Measurements from ENCODE around the gene PUS10. TPM values are rescaled to one million over a fixed set of nuclear protein-coding genes. Genes with fewer than 3 reads are reported as not detected.
"Not testable (repeated sequence)": the region's sequence is repeated elsewhere in the genome, so short reads cannot be mapped to it uniquely, and the experiment has no call there.

Gene PUS10
- total RNA-seq, result 6.3 and 6.7 TPM in 2 replicates

DNA sequence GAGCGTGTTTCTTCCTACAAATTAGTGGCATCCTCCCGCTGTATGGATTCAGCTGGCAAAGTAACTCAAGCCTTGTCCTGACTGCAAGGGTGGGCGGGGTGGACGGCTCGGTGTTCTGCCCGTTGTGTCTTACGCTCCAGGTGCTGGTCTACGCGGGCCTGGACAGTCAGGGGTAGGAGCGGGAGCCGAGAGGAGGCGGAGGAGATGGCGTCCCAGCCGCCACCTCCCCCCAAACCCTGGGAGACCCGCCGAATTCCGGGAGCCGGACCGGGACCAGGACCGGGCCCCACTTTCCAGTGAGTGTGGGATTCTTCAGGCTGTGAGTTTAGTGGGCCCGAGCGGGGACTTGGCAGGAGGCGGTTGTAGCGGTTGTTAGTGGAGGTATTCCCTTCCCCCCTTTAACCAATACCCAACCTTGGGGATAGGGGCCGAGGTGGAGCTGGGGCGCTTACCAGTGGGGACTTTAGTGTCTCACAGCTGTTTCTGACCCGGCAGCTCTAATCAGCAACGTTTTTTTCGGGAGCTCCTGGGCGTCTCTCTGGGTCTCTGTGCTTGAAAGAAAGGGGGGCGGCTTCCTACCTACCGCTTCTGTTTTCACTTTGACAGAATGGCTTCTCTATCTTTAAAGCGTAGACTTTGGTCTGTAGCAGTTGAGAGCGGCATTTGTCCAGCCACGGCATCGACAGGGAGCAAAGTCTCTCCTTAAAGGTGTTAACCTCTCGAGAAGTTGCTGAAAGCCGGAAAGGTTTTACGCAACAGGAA lies at the start of gene PUS10, which contains the start of gene PEX13:
PUS10 (minus strand) TSS at position 700 of the 762 bp plus-strand sequence. CDS start 6,365 bp downstream, outside the sequence.
PEX13 (plus strand) TSS at position 165 of the 762 bp plus-strand sequence; CDS start at position 205, 40 bp downstream.
- peak; percentile 75 to 81 for DNase-seq (ENCODE audit: low read depth in 2 of 2)

GRCh38 chr2:61065714-61066709 lies 48.0 kb upstream of the PUS10 start, which contains the start of gene SANBR:
Gene SANBR, plus strand, starts transcription at chr2:61065871. Its CDS starts 4,480 bp downstream, at chr2:61070351.
- DNase-seq (ENCODE audit: low read depth in 2 of 2), result peak; percentile 85 to 88

GRCh38 chr2:61059382-61059781 lies 41.3 kb upstream of the PUS10 start:
- DNase-seq (ENCODE audit: low read depth in 2 of 2), result no peak

GRCh38 chr2:61057562-61057961 lies 39.5 kb upstream of the PUS10 start:
- DNase-seq (ENCODE audit: low read depth in 2 of 2), result no peak

GRCh38 chr2:61055557-61055956 lies 37.5 kb upstream of the PUS10 start:
- peak in 1 of 2 donors; percentile 7 for DNase-seq (ENCODE audit: low read depth in 2 of 2)

DNA sequence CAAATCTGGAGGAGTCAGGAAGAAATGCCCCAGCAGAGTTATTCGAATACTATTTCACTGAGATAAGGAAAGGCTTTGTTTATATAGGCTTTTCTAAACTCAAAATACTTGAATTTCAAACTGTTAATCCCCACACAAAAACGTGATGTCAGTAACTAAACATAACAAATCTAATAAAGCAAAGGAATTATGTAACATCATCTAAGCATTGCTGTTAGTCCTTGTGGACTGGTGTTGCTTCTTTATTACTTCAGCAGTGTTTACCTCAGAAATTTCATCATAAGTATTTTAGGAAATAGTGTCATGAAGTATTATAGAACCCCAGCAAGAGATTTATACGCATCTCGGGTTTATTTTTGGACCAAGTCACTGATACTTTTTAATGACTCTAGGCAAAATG lies 27.9 kb upstream of the PUS10 start:
- DNase-seq (ENCODE audit: low read depth in 2 of 2), result no peak

- peak in 1 of 2 donors; percentile 8 for DNase-seq (ENCODE audit: low read depth in 2 of 2)
These were observed 27.2 kb upstream of the PUS10 start for GRCh38 chr2:61045226-61045625.

- peak in 1 of 2 donors; percentile 56 for DNase-seq (ENCODE audit: low read depth in 2 of 2)
These were observed 26.6 kb upstream of the PUS10 start for GRCh38 chr2:61044636-61045035.

GRCh38 chr2:61042807-61043206 lies 24.8 kb upstream of the PUS10 start:
- DNase-seq (ENCODE audit: low read depth in 2 of 2), result no peak

DNA sequence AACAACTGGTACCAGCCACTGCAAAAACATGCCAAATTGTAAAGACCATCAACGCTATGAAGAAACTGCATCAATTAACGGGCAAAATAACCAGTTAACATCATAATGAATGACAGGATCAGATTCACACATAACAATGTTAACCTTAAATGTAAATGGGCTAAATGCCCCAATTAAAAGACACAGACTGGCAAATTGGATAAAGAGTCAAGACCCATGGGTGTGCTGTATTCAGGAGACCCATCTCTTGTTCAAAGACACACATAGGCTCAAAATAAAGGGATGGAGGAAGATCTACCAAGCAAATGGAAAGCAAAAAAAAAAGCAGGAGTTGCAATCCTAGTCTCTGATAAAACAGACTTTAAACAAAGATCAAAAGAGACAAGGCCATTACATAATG lies 18.6 kb upstream of the PUS10 start:
- DNase-seq (ENCODE audit: low read depth in 2 of 2), result not testable (repeated sequence)

DNA sequence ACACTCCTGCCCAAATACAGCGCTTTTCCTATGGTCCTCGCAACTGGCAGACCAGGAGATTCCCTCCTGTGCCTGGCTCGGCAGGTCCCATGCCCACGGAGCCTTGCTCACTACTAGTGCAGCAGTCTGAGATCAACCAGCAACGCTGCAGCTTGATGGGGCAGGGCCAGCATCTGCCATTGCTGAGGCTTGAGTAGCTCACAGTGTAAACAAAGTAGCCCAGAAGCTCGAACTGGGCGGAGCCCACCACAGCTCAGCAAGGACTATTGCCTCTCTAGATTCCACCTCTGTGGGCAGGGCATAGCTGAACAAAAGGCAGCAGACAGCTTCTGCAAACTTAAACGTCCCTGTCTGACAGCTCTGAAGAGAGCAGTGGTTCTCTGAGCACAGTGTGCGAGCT lies 16.5 kb upstream of the PUS10 start:
- DNase-seq (ENCODE audit: low read depth in 2 of 2), result not testable (repeated sequence)

GRCh38 chr2:61029533-61029932 lies 11.5 kb upstream of the PUS10 start:
- DNase-seq (ENCODE audit: low read depth in 2 of 2), result no peak

DNA sequence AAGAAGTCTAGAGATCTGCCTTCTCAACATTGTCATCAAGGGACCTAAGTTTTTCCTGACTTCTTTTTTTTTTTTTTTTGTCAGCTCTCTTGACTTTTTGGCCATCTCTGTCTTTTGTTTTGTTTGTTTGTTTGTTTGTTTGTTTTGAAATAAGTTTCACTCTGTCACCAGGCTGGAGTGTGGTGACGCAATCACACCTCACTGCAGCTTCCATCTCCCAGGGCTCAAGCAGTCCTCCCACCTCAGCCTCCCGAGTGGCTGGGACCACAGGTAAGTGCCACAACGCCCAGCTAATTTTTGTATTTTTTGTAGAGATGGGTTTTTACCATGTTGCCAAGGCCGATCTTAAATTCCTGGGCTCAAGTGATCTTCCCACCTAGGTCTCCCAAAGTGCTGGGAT lies 5.6 kb upstream of the PUS10 start:
- no peak for DNase-seq (ENCODE audit: low read depth in 2 of 2)

DNA sequence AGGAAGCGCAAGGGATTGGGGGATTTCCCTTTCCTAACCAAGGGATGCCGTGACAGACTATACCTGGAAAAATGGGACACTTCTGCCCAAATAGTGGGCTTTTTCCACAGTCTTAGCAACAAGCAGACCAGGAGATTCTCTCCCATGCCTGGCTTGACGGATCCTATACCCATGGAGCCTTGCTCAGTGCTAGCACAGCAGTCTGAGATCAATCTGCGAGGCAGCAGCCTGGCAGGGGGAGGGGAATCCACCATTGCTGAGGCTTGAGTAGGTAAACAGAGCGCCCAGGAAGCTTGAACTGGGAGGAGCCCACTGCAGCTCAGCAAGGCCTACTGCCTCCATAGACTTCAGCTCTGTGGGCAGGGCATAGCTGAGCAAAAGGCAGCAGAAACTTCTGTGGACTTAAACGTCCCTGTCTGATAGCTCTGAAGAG lies 3.2 kb upstream of the PUS10 start:
- DNase-seq (ENCODE audit: low read depth in 2 of 2), result no peak

DNA sequence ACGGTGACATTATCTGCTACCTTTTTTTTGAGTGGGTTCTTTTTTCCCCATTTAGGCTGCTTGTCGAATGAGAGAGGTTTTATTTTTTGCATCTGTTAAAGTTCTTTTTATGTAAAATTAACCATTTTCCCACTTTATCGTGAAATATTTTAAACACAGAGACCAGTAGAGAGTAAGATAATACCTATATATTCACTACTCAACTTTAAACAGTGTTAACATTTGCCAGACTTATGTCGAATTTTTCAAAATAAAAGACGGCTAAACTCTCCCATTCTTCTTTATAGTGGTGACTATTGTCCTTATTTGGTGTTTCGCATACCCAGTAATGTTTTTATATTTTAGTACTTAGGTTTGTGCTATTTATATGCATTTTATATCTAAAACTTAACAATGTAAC lies 743 bp upstream of the PUS10 start:
- DNase-seq (ENCODE audit: low read depth in 2 of 2), result no peak

DNA sequence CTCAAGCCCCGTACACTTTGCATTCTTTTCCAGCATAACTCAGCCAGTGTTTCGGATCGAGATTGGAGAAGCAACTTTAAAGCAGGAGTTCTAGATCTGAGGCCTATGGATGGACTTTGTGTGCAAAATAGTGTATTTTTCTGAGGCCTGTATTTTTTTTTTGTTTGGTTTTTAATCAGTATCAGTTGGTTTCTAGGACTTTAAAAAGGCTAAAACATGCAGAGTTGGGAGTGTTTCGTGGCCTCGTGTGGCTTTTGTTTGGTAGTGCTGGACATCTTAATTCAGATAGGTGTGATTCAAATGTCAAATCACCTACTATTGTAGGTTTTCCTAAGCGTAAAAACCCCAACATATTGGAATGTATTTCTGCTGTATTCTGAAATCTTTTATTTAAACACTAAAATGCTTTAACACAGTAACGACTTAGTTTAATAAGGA lies 282 bp upstream of the PUS10 start:
- no peak for DNase-seq (ENCODE audit: low read depth in 2 of 2)

DNA sequence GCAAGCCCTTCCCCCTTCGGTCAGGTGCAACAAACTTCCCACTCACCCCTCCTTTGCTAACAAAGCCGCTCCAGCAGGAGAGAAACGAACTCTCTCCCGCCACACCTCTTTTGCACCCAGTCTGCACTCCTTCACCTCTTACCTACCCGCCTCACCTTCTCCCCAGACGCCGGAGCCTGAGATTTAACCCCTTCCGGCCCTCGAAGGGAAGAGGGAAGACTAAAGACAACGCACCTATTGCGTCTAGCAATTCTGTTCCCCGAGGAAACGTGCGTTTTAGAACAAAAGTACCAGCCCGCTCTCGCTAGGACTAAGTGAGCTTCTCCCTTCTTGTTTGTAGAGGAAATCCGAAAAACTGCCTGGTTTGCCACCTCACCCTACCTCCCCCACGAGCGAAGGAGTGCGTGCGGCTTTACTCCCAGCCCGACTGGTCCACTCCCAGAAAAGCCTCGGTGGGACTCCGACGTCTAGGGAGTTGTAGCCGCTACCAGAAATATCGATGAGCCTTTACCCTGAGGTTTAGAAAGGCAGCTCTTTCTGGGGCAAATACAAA lies 976 bp downstream of the PUS10 start:
- peak; percentile 73 to 76 for DNase-seq (ENCODE audit: low read depth in 2 of 2)

DNA sequence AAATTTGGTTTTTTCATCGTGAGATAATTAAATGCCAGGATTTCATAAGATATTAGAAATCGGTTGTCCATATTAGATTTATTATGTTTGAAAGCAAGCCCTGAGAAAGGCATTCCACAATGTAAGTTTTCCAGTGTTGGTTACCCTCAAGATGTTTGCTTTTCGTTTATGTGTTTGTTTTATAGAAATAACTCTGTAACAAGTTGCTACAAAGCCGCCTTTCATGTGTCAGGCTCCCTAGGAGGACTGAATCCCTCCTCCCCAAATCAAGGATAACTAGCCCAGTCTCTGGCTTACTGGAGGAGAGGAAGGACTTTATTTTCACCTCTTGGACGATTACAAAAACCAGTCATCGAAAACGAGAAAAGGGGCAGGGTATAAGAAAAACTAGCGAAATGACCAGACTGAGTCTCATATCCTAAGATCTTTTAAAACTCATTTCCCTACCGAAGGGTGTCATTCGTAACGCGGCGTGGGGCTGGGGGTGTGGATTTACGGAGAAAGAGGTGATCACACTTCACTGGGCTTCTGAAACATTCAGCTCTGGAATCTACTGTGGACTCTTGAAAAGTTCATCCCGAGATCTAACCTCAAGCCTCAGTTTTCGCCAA lies 1.6 kb downstream of the PUS10 start:
- DNase-seq (ENCODE audit: low read depth in 2 of 2), result no peak

DNA sequence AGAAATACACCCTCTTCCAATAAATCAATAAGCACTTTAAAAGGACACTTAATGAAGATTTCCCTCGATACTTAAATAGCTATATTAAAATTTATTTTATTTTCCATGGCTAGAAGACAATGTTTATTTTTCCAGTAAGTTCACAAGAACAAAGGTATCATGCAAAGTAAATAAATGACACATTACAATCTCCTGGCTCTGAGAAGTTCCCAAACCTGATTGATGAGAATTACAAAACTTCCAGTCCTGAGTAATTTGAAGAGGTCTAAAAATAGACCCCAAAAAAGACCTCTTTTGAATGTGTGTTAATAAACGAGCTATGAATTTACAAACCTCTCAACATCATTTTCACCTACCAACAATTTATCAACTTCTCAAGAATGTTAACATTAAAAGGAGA lies 2.1 kb downstream of the PUS10 start:
- DNase-seq (ENCODE audit: low read depth in 2 of 2), result no peak

DNA sequence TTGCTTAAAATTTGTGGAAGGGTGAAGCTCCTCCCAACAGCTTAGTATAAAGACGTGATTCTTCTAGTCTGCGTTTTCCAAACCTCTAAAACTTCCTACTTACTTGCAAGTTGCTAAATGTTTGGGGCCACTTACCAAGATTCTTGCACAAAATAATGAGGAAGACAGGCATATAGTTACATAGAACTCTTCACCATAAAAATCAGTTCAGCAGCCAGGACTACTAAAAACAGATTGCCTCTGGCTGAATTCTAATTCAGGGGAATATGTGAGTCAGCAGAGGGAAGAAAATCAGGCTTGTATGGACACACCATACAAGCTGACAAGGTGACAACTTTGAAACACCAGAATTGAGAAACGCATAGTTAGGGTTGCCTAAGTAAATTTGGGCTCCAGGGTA lies 3.3 kb downstream of the PUS10 start:
- DNase-seq (ENCODE audit: low read depth in 2 of 2), result no peak

GRCh38 chr2:61013382-61013781 lies 4.7 kb downstream of the PUS10 start:
- no peak for DNase-seq (ENCODE audit: low read depth in 2 of 2)
